NCI-H345 treated with DMSO at 0.1 percent for 48 hours (cell line): Measurements from ENCODE around the gene RAP1B.

Experiments
- DNase-seq: peaks from one replicate; lab custom pipeline; 2025; ENCODE audit not compliant: unreplicated experiment; lab: John Stamatoyannopoulos, UW

The RAP1B gene

DNA sequence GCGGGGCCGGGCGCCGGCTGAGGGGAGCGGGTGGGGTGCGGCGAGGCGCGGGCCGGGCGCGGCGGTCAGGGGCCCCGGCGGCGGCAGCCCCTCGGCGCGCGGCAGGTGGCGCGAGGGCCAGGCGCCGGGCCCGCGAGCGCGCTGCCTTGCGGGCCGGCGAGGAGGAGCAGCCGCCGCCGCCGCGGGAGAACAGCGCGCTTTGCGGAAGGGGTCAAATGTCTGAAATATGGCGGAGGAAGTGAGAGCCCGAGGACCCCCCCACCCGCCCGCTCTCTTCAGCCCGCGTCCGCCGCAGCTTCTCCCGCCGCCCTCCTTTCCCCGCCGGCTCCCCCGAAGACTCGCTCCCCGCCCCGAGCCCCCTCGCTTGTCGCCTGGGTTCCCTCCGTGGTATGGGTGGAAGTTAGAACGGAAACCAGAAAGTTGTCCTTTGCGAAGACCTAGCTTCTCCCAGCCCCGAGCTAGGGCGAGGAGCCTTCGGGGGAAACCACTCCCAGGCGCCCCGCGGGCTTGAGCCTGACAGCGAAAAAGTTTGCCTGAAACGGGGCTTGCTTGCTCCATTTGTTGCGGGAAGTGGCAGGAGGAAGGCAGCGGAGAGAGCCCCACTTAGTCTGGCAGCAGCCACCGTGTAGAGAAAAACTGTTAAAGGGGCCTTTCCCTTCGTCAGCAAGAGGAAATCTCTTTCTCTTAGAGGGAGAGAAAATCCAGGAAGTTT is 551 bp downstream of the RAP1B start:
- no peak for DNase-seq

DNA sequence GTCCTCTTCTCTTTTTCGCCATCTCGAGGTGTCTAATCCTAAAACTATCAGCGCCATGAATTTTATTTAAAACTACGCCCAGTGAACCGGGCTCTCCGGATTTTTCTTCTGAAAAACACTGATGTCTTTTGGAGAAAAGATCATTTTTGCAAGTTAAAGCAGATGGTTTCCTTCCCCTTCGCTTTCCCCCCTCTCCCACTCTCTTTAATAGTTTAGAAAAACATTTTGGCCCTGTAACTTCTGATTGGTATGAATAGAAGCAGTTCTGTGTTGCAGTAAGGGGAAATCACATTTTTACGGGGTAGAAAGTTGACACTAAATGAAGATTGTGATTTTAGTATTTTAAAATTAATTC is 1.1 kb downstream of the RAP1B start:
- no peak for DNase-seq

DNA sequence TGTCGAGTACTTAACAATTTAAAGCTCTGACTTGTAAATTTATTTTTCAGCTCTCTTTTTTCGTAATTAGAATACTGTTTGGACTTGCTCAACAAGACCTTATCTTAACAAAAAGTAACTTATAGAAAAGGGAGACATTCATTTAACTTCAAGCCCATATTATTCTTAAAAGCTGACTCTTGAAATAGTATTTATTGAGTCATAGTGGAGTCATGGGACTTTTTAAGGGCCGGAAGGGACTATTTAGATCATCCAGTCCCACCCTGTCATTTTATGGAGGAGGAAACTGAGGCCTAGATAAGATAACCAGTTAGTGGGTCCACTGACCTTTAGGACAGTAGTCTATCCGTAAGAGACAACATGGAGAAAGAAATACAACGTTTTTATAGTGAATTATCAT is 1.5 kb downstream of the RAP1B start:
- DNase-seq: no peak

DNA sequence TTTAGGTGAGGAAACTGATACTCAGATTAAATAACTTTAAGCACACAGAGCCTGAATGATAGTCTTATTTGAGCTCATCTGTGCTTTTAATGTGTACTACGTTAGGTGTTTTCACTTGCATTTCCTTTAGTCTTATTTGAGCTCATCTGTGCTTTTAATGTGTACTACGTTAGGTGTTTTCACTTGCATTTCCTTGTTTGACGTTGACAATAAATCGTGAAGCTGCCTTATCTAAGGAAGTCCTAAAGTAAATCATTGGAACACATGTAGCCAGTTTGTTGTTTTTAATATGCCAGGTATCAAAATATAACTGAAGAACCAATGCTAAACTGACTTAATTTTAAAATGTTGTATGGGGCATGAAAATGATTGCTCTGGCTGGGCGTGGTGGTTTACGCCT is 2.0 kb downstream of the RAP1B start:
- DNase-seq: no peak

DNA sequence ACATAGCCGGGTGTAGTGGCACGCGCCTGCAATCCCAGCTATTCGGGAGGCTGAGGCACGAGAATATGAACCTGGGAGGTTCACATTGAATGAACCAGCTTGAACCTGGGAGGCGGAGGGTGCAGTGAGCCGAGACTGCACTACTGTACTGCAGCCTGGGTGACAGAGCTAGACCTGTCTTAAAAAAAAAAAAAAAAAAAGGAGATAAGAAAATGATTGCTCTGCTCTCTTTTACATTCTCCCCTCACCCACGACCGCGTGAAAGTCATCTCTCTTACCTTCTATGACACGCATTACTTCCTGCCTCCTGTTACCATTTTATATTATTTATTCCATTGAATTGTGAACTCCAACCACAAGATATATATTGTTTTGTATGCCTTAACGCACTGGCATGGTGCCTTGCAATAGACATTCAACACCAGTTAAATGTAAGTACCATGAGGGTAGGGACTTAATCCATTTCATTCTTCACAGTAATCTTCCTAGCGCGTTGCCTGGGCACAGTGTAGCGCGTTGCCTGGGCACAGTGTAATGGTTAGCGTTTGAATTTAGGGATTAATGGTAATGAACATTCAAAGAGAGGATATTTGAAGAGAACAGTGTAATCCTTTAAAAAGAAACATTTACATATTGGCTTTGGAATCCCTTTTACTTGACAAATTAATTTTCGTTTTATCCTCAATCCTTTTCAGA is 2.7 kb downstream of the RAP1B start:
- DNase-seq: no peak

DNA sequence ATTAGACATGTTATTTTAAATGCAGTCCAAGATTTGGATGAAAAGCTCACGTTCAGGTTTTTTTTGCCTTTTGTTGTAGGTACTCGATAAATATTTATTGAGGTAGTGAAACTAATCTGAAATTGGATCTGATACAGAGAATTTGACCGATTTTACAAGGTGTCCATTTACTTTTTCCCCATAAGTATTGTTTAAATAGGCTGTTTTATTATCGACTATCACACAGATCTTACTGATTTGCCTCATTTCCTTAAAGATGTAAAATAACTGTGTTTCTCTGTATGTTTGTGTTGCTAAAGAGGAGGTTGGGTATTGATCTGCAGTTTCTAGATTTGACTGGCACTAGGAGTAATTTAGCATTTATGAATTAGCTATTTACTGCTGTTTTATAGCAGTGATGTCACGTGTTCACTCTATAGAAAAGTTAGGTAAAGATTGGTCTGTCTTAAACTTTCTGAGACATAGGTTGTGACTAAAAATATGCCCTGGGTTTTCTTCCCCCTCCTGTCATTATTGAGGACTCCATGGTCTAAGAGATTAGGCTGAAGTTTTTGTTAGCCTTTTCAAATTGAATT is 3.5 kb downstream of the RAP1B start:
- no peak for DNase-seq

DNA sequence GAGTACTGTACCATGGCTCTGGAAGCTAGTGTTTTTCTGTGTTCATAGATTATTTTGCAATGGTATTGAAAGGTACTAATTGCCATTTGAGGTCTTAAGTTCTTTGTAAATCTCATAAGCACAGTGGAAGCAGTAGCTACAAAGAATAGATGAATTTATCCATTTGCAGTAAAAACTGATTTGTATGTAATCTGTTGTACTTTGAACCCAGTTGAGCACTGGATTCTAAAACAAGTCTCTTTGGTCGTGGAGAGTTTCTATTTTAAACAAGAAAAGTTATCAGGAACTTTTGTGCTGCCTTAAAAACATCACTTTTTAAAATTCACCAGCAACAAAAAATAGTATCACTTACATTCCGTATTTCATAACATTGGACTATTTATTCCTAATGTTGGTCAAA is 4.1 kb downstream of the RAP1B start:
- no peak for DNase-seq

DNA sequence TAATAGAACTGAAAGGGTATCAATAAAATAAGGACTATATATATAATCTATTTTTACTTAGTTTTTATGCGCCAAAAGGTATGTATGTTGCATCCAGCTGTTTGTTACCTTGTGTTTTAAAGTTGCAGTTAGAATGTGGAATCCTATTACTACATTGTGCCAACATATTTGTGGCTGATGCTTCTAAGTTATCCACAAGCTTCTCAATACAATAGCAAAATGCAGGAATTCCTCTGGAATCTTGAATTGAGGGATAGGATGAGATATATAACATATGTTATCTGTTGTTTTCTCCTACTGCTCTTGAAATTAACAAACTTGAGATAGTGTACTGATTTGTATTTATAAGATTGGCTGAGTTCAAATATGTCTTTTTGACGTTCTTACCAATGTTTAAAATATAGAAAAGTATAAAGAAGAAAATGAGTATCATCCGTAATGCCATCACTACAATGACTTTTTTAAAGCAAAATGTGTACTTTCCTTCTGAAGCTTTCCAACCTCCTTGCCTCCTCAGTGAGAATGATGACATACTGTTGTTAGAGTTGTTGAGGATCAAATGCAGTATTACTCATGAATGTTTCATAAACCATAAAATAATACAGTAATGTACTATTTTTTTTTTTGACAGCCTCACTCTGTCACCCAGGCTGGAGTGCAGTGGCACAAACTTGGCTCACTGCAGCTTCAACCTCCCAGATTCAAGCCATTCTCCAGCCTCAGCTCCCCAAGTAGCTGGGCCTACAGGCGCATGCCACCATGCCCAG is 6.6 kb downstream of the RAP1B start:
- DNase-seq: no peak

DNA sequence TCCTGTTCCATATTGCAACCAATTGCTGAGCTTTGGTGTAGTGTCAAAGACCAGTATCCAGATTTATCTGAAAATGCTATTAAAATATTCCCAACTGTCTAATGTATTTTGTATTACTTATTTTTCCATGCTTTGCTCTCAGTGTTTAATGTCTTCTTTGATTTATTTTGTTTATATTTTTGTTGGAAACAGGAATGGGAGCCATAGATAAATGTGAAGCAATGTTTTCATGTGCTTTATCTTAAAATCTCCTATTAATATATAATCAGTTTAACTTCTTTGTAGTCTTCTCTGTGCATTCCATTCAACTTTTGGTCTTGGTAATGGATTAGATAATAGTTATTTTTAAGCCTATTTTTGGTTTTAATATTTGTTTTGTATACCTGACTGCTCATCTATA is 8.8 kb downstream of the RAP1B start:
- DNase-seq: no peak

DNA sequence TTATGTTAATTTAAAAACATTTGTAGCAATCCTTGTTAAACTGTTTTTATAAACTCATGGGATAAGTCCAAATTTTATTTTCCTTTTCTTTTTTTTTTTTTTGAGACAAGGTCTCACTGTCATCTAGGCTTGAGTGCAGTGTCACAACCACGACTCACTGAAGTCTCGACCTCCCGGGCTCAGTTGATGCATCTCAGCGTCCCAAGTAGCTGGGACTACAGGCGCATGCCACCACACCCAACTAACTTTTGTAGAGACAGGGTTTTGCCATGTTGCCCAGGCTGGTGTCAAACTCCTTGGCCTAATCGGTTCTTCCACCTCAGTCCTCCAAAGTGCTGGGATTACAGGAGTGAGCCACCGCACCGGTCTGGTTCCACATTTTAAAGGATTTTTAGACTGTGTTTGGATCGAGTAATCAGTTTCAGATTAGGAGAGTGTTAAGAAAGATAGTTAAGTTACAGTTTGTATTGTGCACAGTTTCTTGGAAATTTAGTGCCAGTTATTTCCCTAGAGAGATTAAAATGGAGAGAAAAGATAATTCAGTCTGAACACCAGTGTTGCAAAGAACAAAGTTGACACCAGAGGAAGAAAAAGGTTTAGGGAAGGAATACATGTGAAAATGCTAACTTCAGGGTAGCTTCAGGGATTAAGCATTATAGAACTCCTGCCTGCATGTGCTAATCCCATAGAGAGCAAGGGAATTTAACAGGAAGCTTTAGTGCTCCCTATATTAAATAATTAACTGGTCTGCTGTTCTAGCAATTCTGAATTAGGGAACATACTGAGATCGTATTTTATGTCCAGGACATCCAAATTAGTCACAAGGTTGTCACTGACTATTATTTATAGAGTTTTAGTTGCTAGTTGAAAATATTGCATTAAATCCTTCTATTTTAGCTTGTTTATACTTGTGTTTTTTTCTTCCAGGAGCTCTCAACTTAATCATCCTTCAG is 10.1 kb downstream of the RAP1B start:
- no peak for DNase-seq

DNA sequence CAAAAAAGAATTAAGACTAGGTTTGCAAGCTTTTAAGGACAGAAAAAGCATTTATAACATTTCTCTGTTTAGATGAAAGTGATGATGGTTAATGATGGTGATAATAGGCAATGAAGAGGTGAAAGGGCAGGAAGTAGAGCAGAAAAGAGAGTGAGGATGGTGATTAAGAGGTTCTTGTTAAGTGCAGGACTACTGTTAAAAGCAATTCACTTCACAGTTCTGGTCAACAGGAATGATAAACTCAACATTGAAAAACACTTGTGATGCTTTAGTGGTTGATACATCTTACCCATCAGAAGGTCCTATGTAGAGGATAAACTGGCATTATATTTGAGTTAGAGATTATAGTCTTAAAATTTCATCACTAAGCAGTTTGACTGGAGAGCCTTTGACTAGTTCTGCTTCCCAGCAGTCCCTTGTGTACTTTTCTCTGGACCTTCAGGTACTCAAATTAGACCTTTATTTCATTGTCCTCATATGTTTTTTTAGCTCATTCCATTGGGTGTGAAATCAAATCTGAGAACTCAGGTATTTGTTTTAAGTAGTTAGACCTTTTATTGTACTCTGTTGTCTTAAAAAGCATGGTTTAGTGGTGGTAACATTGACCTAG is 10.9 kb downstream of the RAP1B start:
- no peak for DNase-seq

DNA sequence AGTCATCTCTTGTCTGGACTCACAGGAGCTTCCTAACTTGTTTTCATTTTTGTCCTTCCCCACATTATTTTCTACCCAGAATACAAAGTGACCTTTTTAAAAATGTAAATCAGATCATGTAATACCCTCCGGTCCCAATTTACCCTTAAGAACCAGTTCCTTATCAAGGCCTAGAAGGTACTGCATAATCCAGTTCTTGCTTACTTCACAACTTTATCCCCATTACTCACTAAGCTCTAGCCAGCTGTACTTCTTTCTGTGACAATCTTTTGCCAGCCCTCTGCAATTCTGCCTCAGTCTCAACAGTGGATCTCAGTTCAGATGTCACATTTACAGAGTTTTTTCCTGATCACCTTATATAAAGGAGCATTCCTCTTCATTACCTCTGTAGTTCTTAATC is 11.6 kb downstream of the RAP1B start:
- no peak for DNase-seq

DNA sequence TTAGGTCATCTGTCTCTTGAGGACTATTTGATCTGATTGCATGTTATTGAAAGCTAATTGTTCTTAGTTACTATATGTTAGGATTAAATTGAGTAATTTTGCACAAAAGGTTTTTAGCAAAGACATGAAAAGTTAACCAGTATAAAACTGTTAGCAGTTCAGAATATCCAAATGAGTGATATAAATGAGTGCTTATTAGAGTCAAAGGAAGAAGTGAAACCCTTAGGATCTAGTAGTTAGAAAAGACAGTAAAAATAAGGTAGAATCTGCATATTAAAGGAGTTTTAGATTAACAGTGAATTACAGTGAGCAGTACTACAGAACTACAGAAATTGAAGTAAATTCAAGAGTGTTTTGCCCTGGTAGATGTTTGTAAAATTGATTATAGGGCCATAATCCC is 12.4 kb downstream of the RAP1B start:
- DNase-seq: no peak

DNA sequence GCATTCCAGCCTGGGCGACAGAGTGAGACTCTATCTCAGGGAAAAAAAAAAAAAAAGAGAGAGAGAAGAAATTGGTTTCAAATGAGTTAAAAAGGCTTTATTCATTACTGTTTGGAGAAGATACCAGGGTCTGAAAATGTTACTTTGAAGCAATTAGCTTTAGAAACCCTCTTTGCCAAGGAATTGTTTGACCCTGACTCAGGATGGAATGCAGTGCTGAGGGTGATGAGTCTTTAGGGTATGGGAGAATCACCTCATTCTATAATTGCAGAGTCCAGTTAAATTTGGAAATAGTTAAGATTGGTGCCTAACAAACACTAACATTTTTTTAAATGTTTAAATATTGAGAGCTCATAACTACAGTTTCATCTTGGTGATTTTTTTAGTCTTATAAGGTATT is 13.3 kb downstream of the RAP1B start:
- DNase-seq: no peak

DNA sequence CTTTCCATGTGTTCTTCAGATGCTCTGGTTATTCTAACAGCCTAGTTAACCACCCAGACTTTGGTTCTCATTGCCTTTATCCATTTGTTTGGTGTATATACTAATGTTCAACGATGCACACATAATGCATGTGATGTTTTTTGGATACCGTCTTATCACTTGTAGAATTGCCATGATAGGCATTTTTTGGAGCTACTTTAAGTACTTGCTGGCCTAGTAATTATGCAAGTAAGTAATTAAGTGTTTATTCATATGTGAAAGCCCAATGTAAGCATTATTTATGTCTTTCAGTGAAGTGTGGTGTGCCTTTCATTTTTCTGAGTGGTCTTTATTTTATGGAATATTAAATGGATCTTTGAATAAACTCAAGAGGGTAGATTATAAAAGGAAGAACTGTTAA is 14.2 kb downstream of the RAP1B start:
- no peak for DNase-seq

DNA sequence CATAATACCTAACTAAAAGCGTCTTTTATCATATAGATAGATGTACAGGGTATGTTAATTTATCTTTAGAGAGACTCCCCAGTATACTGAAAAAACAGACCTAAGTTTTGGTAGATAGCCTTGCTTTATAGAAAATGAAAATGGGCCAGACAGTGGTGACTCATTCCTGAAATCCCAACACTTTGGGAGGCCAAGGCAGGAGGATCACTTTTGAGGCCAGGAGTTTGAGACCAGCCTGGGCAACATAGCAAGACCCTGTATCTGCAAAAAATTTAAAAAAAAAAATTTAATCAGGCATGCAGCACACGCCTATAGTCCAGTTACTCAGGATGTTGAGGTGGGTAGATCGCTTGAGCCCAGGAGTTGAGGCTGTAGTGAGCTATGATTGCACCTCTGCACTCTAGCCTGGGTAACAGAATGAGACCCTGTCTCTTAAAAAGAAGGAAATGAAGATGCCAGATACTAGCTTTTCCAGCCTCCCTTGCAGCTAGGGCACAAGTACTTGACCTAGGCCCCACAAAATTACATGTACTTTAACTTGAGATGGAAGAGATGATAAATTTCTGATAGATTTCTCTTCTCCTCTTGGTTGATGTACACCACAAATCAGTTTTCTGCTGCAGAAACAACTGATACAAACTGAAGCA is 17.1 kb downstream of the RAP1B start:
- DNase-seq: no peak

DNA sequence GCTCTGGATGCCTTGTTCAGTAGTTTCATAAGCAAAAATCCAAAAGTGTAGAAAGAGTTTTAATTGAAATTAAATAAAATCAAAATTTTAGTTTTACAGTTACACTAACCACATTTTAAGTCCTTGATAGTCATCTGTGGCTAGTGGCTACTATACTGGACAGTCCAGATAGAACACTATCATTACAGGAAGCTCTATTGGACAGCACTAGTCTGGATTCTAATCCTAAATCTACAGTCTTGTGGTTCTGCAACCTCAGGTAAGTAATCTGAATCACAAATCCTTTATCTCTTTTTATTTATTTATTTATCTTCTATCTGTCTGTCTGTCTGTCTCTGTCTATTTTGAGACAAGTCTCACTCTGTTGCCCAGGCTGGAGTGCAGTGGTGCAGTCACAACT is 18.0 kb downstream of the RAP1B start:
- no peak for DNase-seq

DNA sequence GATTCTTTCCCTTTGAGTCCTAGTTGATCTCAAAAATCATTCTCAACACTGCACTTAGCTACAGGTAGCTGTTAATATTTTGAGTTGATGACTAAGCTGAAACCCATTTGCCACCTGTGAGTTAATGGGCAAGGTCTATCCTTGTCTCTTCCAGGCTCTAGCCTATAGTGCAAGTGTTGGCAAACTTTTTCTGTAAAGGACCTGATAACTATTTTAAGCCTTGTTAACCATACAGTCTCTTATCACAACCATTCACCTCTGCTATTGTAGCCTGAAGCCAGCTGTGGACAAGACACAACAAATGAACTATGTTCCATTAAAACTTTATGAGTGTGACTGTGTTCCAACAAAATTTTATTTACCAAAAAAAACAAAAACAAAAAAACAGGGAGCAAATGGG is 19.4 kb downstream of the RAP1B start:
- no peak for DNase-seq

DNA sequence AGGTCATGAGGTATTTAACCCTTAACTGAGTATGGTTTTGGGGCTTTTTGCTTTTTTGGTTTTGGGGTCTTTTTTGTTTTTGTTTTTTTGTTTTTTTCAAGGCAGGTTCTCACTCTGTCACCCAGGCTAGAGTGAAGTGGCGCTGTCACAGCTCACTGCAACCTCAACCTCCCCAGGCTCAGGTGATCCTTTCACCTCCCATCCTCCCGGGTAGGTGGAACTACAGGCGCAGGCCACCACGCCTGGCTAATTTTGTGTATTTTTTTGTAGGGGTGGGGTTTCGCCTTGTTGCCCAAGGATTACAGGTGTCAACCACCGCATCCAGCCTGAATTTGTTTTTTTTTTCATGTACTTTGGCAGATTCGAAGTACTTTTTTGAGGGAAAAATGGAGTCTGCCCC is 19.9 kb downstream of the RAP1B start:
- no peak for DNase-seq

DNA sequence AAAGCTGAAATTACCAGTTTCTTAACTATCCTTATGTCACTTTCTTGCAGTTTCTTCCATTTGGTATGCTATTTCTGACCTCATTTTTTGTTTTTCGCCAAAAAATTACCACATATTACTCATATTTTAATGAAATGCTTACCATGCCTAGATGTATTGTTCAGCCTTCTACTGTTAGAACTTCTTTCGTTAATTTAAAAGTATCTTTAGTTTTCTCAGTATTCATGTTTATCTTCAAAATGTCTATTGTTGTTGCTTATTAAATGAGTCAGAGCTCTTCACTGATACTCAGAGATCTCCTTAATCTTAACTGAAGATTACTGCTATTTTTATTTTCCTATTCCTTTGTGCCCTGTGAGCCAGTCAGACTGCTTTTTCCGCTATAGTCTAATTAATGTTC is 20.5 kb downstream of the RAP1B start:
- DNase-seq: no peak
